ENCODE measurements around the gene TDRD12. TPM values are rescaled to one million over a fixed set of nuclear protein-coding genes. Genes with fewer than 3 reads are reported as not detected.

TDRD12 gene
- total and polyA plus RNA-seq, 8 donors, result 0.20 to 1.2 (median 0.50) TPM

DNA sequence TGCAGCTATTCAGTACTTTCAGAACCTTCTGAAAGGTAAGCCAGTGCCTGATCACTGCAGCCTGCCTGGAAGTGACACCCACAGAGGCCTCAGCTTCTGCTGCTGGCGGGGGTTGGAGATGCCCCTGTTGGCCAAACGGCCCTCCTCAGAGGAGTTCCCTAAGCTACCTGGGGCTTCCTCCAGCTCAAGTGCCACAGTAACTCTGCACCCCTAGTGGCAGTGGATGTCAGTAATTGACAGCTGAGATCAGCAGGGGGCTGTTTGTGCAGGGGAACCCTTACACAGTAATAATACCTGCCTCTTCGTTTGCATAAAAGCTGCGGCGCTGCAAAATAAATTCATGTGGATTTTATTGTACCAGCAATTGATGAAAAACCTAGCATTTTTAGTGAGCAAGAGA is 28.9 kb downstream of the TDRD12 start:
- DNase-seq (no peak), ATAC-seq (no peak)
- no peaks in the 10 kb centered on the region for H3K9me3 ChIP-seq
- H3K4me1 ChIP-seq, result no peaks in the 10 kb centered on the region
- no peak overlapping the region for H3K27ac ChIP-seq
- H3K4me3 ChIP-seq, result no peak overlapping the region
- no peaks in the 10 kb centered on the region for H3K36me3 ChIP-seq
- intact Hi-C loops (cut with DNase I), result no loop called here
- TF ChIP-seq, protein P1, sequence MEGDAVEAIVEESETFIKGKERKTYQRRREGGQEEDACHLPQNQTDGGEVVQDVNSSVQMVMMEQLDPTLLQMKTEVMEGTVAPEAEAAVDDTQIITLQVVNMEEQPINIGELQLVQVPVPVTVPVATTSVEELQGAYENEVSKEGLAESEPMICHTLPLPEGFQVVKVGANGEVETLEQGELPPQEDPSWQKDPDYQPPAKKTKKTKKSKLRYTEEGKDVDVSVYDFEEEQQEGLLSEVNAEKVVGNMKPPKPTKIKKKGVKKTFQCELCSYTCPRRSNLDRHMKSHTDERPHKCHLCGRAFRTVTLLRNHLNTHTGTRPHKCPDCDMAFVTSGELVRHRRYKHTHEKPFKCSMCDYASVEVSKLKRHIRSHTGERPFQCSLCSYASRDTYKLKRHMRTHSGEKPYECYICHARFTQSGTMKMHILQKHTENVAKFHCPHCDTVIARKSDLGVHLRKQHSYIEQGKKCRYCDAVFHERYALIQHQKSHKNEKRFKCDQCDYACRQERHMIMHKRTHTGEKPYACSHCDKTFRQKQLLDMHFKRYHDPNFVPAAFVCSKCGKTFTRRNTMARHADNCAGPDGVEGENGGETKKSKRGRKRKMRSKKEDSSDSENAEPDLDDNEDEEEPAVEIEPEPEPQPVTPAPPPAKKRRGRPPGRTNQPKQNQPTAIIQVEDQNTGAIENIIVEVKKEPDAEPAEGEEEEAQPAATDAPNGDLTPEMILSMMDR (IDR thresholded peaks at IDR 0.05), result no peak
- peaks cover 3 to 15% of the 10 kb centered on the region in 2 donors for H3K27me3 ChIP-seq

DNA sequence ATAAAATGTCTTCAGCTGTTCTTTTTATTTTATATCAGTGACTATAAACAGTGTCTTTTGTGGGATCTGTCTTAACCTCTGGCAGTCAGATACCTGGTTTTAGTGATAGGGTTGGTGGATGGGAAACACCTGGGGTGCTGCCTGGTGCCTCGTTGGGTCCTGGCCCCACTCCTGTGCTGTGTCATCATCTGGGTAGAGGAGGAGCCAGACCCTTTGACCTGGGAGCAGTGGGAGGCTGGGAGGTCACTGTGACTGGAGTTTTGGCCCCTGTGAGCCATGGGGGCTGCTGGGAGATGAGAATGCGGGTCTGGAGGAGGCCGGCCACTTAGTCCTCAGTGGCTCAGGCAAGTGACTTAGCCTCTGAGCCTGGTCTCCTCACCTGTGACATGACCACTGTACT is 29.4 kb downstream of the TDRD12 start:
- ATAC-seq (no peak), DNase-seq (no peak)
- Histone ChIP-seq H3K36me3 (no peaks in the 10 kb centered on the region), H3K4me1 (no peaks in the 10 kb centered on the region), H3K9me3 (no peaks in the 10 kb centered on the region), H3K27ac (no peak overlapping the region), H3K4me3 (no peak overlapping the region), H3K27me3 (peaks cover 3 to 15% of the 10 kb centered on the region in 2 donors)
- intact Hi-C loops (cut with DNase I), result no loop called here
- TF ChIP-seq, protein P1 (IDR thresholded peaks at IDR 0.05), result no peak

- no peaks in the 10 kb centered on the region for H3K4me1 ChIP-seq
- intact Hi-C loops (cut with DNase I), result no loop called here
- H3K27ac ChIP-seq, result no peak overlapping the region
- DNase-seq, result no peak
- no peaks in the 10 kb centered on the region for H3K36me3 ChIP-seq
- H3K9me3 ChIP-seq, result no peaks in the 10 kb centered on the region
- TF ChIP-seq, protein P1 (IDR thresholded peaks at IDR 0.05), result no peak
- H3K4me3 ChIP-seq, result no peak overlapping the region
- no peak for ATAC-seq
- H3K27me3 ChIP-seq, result peaks cover 3 to 15% of the 10 kb centered on the region in 2 donors
These were observed 29.8 kb downstream of the TDRD12 start for GRCh38 chr19:32749361-32749760.

DNA sequence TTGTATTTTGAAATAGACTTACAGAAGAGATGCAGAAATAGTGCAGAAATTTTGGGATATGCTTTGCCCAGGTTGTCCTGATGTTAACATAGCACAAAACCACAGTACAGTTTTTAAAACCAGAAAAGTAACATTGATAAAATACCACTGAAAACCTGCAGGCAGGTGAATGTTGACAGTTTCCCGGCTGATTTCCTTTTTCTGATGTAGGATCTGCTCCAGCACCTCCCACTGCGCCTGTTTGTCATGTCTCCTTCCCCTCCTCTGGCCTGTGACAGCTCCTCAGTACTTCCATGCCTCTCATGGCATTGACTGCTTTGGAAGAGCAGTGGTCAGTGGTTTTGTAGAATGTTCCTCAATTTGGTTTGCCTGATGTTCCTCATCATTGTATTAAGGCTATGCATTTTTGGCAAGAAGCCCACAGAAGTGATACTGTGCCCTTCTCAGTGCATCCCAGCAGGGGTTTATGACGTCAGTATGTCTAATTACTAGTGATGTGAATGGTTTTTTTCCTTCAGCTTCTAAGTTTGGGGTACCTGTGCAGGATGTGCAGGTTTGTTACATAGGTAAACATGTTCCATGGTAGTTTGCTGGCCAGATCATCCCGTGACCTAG is 31.0 kb downstream of the TDRD12 start:
- intact Hi-C loops (cut with DNase I), result no loop called here
- Histone ChIP-seq H3K4me1 (no peaks in the 10 kb centered on the region), H3K27ac (no peak overlapping the region), H3K27me3 (peaks cover 3 to 15% of the 10 kb centered on the region in 2 donors), H3K4me3 (no peak overlapping the region), H3K9me3 (no peaks in the 10 kb centered on the region), H3K36me3 (no peaks in the 10 kb centered on the region)
- no peak for ATAC-seq
- no peak for DNase-seq
- TF ChIP-seq, protein P1 (IDR thresholded peaks at IDR 0.05), result no peak

- peaks cover 3 to 15% of the 10 kb centered on the region in 2 donors for H3K27me3 ChIP-seq
- H3K36me3 ChIP-seq, result no peaks in the 10 kb centered on the region
- H3K4me3 ChIP-seq, result no peak overlapping the region
- TF ChIP-seq, protein P1 (IDR thresholded peaks at IDR 0.05), result no peak
- H3K27ac ChIP-seq, result no peak overlapping the region
- DNase-seq (no peak), ATAC-seq (no peak)
- no peaks in the 10 kb centered on the region for H3K4me1 ChIP-seq
- intact Hi-C loops (cut with DNase I), result no loop called here
- H3K9me3 ChIP-seq, result no peaks in the 10 kb centered on the region
These were observed 31.5 kb downstream of the TDRD12 start for GRCh38 chr19:32751066-32751465.

All from left lung (tissue), 10 donors.